Tibial artery (tissue), 4 donors: ENCODE data around the gene VAV1.

Source experiments
- DNase-seq, 2 donors: peaks; one replicate each; pipeline ENCODE4 v3.0.0-alpha.2; 2019
- H3K27ac ChIP-seq, 2 donors: fragments of 200-600 bp; sonication (generic) in 1 of 2; 1 replicate in 1 of 2; 2 replicates in 1 of 2; pipeline ENCODE4 v1.5.1; 2018 to 2019; ENCODE audit warnings: mild to moderate bottlenecking in 1 of 2
- H3K27me3 ChIP-seq, 2 donors: fragments of 200-600 bp; sonication (generic) in 1 of 2; one replicate each; pipeline versions ENCODE4 v1.5.1 to v1.6.0; 2016 to 2019
- H3K36me3 ChIP-seq, 3 donors: fragments of 200-600 bp; sonication (generic) in 2 of 3; one replicate each; pipeline ENCODE4 v1.5.1; 2016 to 2019; ENCODE audit warnings: mild to moderate bottlenecking in 2 of 3
- H3K4me1 ChIP-seq, 4 donors: fragments of 200-600 bp; sonication (generic) in 2 of 4; 1 replicate in 3 of 4; 2 replicates in 1 of 4; pipeline ENCODE4 v1.5.1; 2016 to 2019
- H3K4me3 ChIP-seq, 2 donors: fragments of 200-600 bp; sonication (generic) in 1 of 2; 1 replicate in 1 of 2; 2 replicates in 1 of 2; pipeline ENCODE4 v1.5.1; 2018 to 2019; ENCODE audit warnings: mild to moderate bottlenecking in 2 of 2
- H3K9me3 ChIP-seq, 3 donors: fragments of 200-600 bp; sonication (generic) in 1 of 3; one replicate each; pipeline ENCODE4 v1.5.1; 2016 to 2019
- CTCF ChIP-seq, 2 experiments: fragments of 200-600 bp in 1 of 2; fragments of 450-650 bp in 1 of 2; IDR thresholded peaks; one replicate each; pipeline ENCODE4 v1.5.1; 2017 to 2019; ENCODE audit warnings: antibody characterized with exemption in 2 of 2, mild to moderate bottlenecking in 1 of 2, moderate library complexity in 1 of 2
- intact Hi-C: fragments of 100-400 bp; cut with DNase I; formaldehyde crosslinking; loops from one replicate; pipeline ENCODE4 v1.15.0; 2023; ENCODE audit warnings: low total_unique reads

The VAV1 gene

GRCh38 chr19:6728346-6728745 is 44.2 kb upstream of the VAV1 start:
- Histone ChIP-seq H3K4me3 (no peak overlapping the region), H3K9me3 (no peaks in the 10 kb centered on the region), H3K27me3 (no peaks in the 10 kb centered on the region), H3K36me3 (peaks cover 14 to 37% (median 30%) of the 10 kb centered on the region in 3 donors), H3K4me1 (peaks cover 0 to 2% (median 0%) of the 10 kb centered on the region in 4 donors), H3K27ac (no peak overlapping the region)
- no peak for TF ChIP-seq CTCF (IDR thresholded peaks at IDR 0.05)
- intact Hi-C loops, result no loop called here
- DNase-seq, result peak in 1 of 2 donors; percentile 47

GRCh38 chr19:6729573-6730152 is 42.8 kb upstream of the VAV1 start:
- H3K4me3 ChIP-seq, result no peak overlapping the region
- no peak overlapping the region for H3K27ac ChIP-seq
- H3K4me1 ChIP-seq, result no peaks in the 10 kb centered on the region
- no peak for TF ChIP-seq CTCF (IDR thresholded peaks at IDR 0.05)
- no peaks in the 10 kb centered on the region for H3K27me3 ChIP-seq
- H3K9me3 ChIP-seq, result no peaks in the 10 kb centered on the region
- no peak for DNase-seq
- intact Hi-C loops, result loop anchor here (10.0 kb wide), 2 partner anchors 135 to 355 kb away; partner anchors contain the start of genes ALKBH7 and PSPN
- peaks cover 14 to 49% (median 35%) of the 10 kb centered on the region in 3 donors for H3K36me3 ChIP-seq

GRCh38 chr19:6730153-6730804 is 42.2 kb upstream of the VAV1 start:
- H3K4me1 ChIP-seq, result peaks cover 0 to under 1% (median under 1%) of the 10 kb centered on the region in 4 donors
- intact Hi-C loops, result loop anchor here (10.0 kb wide), 2 partner anchors 135 to 355 kb away; partner anchors contain the start of genes ALKBH7 and PSPN
- H3K9me3 ChIP-seq, result no peaks in the 10 kb centered on the region
- no peaks in the 10 kb centered on the region for H3K27me3 ChIP-seq
- TF ChIP-seq CTCF (IDR thresholded peaks at IDR 0.05), result no peak
- peaks cover 14 to 49% (median 35%) of the 10 kb centered on the region in 3 donors for H3K36me3 ChIP-seq
- no peak overlapping the region for H3K4me3 ChIP-seq
- H3K27ac ChIP-seq, result no peak overlapping the region
- DNase-seq, result no peak

GRCh38 chr19:6730941-6731670 is 41.4 kb upstream of the VAV1 start:
- Histone ChIP-seq H3K4me3 (no peak overlapping the region), H3K36me3 (peaks cover 14 to 49% (median 35%) of the 10 kb centered on the region in 3 donors)
- intact Hi-C loops, result loop anchor here (10.0 kb wide), 2 partner anchors 134 to 356 kb away; partner anchors contain the start of genes ALKBH7 and PSPN

More at GRCh38 chr19:6730941-6731670, 41.4 kb upstream of the VAV1 start:
- Histone ChIP-seq H3K9me3 (no peaks in the 10 kb centered on the region), H3K4me1 (peaks cover 0 to 9% (median 7%) of the 10 kb centered on the region in 4 donors), H3K27me3 (no peaks in the 10 kb centered on the region), H3K27ac (no peak overlapping the region)
- DNase-seq, result no peak
- TF ChIP-seq CTCF (IDR thresholded peaks at IDR 0.05), result no peak
